Lower lobe of right lung (tissue), 2 donors: ENCODE measurements around the gene TM9SF4. TPM values are rescaled to one million over a fixed set of nuclear protein-coding genes. Genes with fewer than 3 reads are reported as not detected.

ENCODE experiments used
- ATAC-seq, 2 donors: fragments of 200-7000 bp; cut with Tn5 transposase; one replicate each; pipeline ENCODE4 v1.9.1; 2020 to 2022; ENCODE audit warnings: mild to moderate bottlenecking in 2 of 2, moderate library complexity in 2 of 2
- DNase-seq: peaks from one replicate; pipeline ENCODE4 v3.0.0-alpha.2; 2020
- H3K27ac ChIP-seq: fragments of 200-600 bp; one replicate; pipeline ENCODE4 v1.8.0; 2022
- H3K27me3 ChIP-seq: fragments of 200-600 bp; one replicate; pipeline ENCODE4 v1.8.0; 2022; ENCODE audit warnings: low read depth
- H3K36me3 ChIP-seq: fragments of 200-600 bp; one replicate; pipeline ENCODE4 v1.8.0; 2022; ENCODE audit warnings: mild to moderate bottlenecking
- H3K4me1 ChIP-seq: fragments of 200-600 bp; one replicate; pipeline ENCODE4 v1.8.0; 2022
- H3K4me3 ChIP-seq: fragments of 200-600 bp; one replicate; pipeline ENCODE4 v1.8.0; 2022; ENCODE audit warnings: mild to moderate bottlenecking
- H3K9me3 ChIP-seq: fragments of 200-600 bp; one replicate; pipeline ENCODE4 v1.8.0; 2022
- intact Hi-C: fragments of 100-400 bp; cut with DNase I; formaldehyde crosslinking; loops from one replicate; pipeline ENCODE4 v1.11.0; 2022
- total RNA-seq: library from RNA; stranded (reverse); fragmentation: NEBNext Ultra II Directional; extraction: Animal tissue kit (Norgen Biotek cat#: 25700); gene quantifications from one replicate; pipeline ENCODE4 v1.2.1, GENCODE V29; 2021
- TF ChIP-seq, protein P1 (sequence below): fragments of 200-600 bp; IDR thresholded peaks from one replicate; pipeline ENCODE4 v1.8.0; 2022; ENCODE audit warnings: antibody characterized with exemption, mild to moderate bottlenecking
- donor health status: DM: no; HTN: yes; CAD: no; lungs with severe emphysema.

The TM9SF4 gene
- total RNA-seq, 1 donor from 2014 or later: 49.7 TPM

GRCh38 chr20:32068174-32068573 is 41.3 kb upstream of the TM9SF4 start:
- H3K9me3 ChIP-seq: no peaks in the 10 kb centered on the region
- ATAC-seq: no peak
- intact Hi-C loops: no loop called here

DNA sequence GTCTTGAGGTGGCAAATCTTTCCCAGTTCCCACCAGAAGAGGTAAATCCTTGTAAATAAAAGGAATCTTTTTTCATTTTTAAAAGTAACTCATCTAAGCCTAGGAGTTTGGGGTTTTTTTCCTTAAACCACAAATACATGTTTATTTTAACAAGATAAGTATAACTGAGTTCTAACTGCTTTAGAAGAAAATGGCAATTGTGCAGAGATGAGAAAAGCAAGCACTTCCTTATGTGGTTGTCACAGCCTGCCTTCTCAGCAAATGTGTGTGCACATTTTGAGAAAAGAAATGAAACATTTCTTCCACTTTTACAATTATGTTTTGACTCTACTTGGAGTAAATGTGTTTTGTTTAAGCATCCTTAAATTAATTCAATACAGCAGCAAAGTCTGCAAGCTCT is 39.8 kb upstream of the TM9SF4 start:
- TF ChIP-seq, protein P1, sequence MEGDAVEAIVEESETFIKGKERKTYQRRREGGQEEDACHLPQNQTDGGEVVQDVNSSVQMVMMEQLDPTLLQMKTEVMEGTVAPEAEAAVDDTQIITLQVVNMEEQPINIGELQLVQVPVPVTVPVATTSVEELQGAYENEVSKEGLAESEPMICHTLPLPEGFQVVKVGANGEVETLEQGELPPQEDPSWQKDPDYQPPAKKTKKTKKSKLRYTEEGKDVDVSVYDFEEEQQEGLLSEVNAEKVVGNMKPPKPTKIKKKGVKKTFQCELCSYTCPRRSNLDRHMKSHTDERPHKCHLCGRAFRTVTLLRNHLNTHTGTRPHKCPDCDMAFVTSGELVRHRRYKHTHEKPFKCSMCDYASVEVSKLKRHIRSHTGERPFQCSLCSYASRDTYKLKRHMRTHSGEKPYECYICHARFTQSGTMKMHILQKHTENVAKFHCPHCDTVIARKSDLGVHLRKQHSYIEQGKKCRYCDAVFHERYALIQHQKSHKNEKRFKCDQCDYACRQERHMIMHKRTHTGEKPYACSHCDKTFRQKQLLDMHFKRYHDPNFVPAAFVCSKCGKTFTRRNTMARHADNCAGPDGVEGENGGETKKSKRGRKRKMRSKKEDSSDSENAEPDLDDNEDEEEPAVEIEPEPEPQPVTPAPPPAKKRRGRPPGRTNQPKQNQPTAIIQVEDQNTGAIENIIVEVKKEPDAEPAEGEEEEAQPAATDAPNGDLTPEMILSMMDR: no peak
- intact Hi-C loops: no loop called here
- no peak for ATAC-seq

More at GRCh38 chr20:32068174-32068573, 41.3 kb upstream of the TM9SF4 start:
- no peaks in the 10 kb centered on the region for H3K27me3 ChIP-seq
- no peak overlapping the region for H3K4me3 ChIP-seq
- TF ChIP-seq, protein P1: no peak
- no peaks in the 10 kb centered on the region for H3K36me3 ChIP-seq
- no peak overlapping the region for H3K27ac ChIP-seq
- no peak for DNase-seq
- peaks cover 11% of the 10 kb centered on the region for H3K4me1 ChIP-seq

DNA sequence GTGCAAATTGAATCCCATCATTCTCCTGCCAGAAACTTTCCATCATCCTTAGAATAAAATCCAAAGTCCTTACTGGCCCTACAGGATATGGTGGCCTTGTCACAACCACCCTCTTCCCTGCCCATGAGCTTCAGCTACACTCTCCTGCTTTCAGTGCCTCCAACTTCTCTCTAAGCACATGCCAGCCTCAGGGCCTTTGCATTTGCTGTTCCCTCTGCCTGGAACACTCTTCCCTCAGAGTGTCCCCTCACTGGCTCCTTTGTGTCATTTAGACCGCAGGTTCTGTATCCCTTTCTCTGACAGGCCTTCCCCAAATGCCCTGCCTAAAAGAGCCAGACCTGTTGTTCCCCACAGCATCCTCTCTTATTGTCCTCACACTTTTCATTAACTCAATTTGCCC is 39.2 kb upstream of the TM9SF4 start:
- Histone ChIP-seq H3K4me1 (no peaks in the 10 kb centered on the region), H3K4me3 (no peak overlapping the region), H3K9me3 (no peaks in the 10 kb centered on the region), H3K27ac (no peak overlapping the region), H3K36me3 (no peaks in the 10 kb centered on the region), H3K27me3 (no peaks in the 10 kb centered on the region)
- intact Hi-C loops: no loop called here
- ATAC-seq (no peak), DNase-seq (no peak)
- TF ChIP-seq, protein P1: no peak

More for the DNA sequence above, 39.8 kb upstream of the TM9SF4 start:
- no peak for DNase-seq
- H3K4me1 ChIP-seq: no peaks in the 10 kb centered on the region
- H3K4me3 ChIP-seq: no peak overlapping the region
- no peaks in the 10 kb centered on the region for H3K27me3 ChIP-seq
- H3K27ac ChIP-seq: peak overlapping the region; percentile 65
- H3K36me3 ChIP-seq: no peaks in the 10 kb centered on the region
- no peaks in the 10 kb centered on the region for H3K9me3 ChIP-seq

DNA sequence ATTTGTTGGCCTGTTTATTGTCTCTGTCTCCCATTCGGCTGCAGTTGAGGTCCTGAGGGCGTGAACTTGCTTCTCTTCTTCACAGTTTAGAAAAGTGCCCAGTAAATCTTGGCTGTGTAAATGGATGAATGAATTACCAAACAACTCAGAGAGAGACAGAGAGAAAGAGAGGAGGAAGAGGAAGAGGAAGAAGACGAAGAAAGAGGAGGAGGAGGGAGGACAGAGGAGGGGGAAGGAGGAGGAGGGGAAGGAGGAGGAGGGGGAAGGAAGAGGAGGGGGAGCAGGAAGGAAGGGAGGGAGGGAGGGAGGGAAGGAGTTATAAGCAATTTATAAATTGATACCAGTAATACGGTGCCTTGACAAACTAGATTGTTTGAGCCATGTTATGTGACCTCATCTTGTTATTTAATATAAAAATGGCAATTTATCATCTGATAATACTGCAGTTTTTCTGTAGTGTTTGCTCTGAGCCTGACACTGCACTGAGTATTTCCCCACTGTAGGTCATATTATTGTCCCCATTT is 38.8 kb upstream of the TM9SF4 start:
- ATAC-seq (no peak), DNase-seq (no peak)
- intact Hi-C loops: no loop called here
- TF ChIP-seq, protein P1: no peak
- no peaks in the 10 kb centered on the region for H3K27me3 ChIP-seq
- no peaks in the 10 kb centered on the region for H3K36me3 ChIP-seq
- no peak overlapping the region for H3K27ac ChIP-seq
- no peak overlapping the region for H3K4me3 ChIP-seq
- H3K4me1 ChIP-seq: no peaks in the 10 kb centered on the region
- no peaks in the 10 kb centered on the region for H3K9me3 ChIP-seq

- ATAC-seq (no peak), DNase-seq (no peak)
- H3K9me3 ChIP-seq: no peaks in the 10 kb centered on the region
- H3K36me3 ChIP-seq: no peaks in the 10 kb centered on the region
- no peak overlapping the region for H3K27ac ChIP-seq
- TF ChIP-seq, protein P1: no peak
- no peaks in the 10 kb centered on the region for H3K4me1 ChIP-seq
- intact Hi-C loops: no loop called here
- H3K4me3 ChIP-seq: no peak overlapping the region
- no peaks in the 10 kb centered on the region for H3K27me3 ChIP-seq
Measured at GRCh38 chr20:32071395-32072167, 37.9 kb upstream of the TM9SF4 start.
